Dendritic cell treated with granulocyte-macrophage colony-stimulating factor and Interleukin-4, amounts not matched to agents 40 ng/mL and 50 ng/mL, for 4 days (primary cell): ENCODE measurements around the gene PPIL3.

Experiments
- H3K27ac Mint-ChIP-seq: one replicate; pipeline ENCODE4 v1.8.0; 2022; ENCODE audit warnings: mild to moderate bottlenecking, mixed read lengths
- H3K27me3 Mint-ChIP-seq: one replicate; pipeline ENCODE4 v1.8.0; 2022; ENCODE audit warnings: mild to moderate bottlenecking, mixed read lengths
- H3K36me3 Mint-ChIP-seq: one replicate; pipeline ENCODE4 v1.8.0; 2022; ENCODE audit warnings: low read depth, mixed read lengths
- H3K4me1 Mint-ChIP-seq: one replicate; pipeline ENCODE4 v1.8.0; 2022; ENCODE audit warnings: low read depth, mixed read lengths
- H3K4me3 Mint-ChIP-seq: one replicate; pipeline ENCODE4 v1.8.0; 2022; ENCODE audit warnings: mild to moderate bottlenecking, moderate library complexity, mixed read lengths
- H3K9me3 Mint-ChIP-seq: one replicate; pipeline ENCODE4 v1.8.0; 2022; ENCODE audit warnings: mixed read lengths
- intact Hi-C: fragments of 100-400 bp; cut with micrococcal nuclease; formaldehyde crosslinking; loops from one replicate; pipeline ENCODE4 v1.15.0; 2022

The PPIL3 gene

GRCh38 chr2:200873560-200873959 lies 15.3 kb downstream of the PPIL3 start:
- intact Hi-C loops: no loop called here
- Mint-ChIP-seq H3K36me3 (peaks cover 62% of the 10 kb centered on the region), H3K27me3 (no peaks in the 10 kb centered on the region), H3K9me3 (no peaks in the 10 kb centered on the region), H3K27ac (no peak overlapping the region), H3K4me1 (peaks cover 22% of the 10 kb centered on the region), H3K4me3 (no peak overlapping the region)

DNA sequence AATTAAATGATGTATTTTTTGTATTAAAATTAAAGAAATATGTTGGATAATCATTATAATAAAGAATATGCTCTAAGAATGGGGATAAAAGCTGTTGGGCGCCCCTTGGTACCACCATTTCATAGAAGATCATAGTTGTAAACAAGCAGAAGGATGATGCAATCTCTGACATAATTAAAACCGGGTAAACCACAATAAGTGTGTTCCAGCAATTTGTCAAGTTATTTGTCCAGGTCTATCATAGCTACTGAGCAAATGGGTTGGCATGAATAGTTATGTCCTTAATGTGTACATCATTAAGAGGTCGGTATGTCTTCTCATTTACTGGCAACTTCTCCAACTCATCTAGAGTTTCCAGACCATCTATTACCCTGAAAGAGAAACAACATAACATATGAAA lies 17.7 kb downstream of the PPIL3 start:
- intact Hi-C loops: no loop called here
- no peak overlapping the region for H3K4me3 Mint-ChIP-seq
- H3K27me3 Mint-ChIP-seq: no peaks in the 10 kb centered on the region
- H3K36me3 Mint-ChIP-seq: peaks cover 51% of the 10 kb centered on the region
- H3K9me3 Mint-ChIP-seq: no peaks in the 10 kb centered on the region
- H3K4me1 Mint-ChIP-seq: peaks cover 32% of the 10 kb centered on the region
- H3K27ac Mint-ChIP-seq: no peak overlapping the region

DNA sequence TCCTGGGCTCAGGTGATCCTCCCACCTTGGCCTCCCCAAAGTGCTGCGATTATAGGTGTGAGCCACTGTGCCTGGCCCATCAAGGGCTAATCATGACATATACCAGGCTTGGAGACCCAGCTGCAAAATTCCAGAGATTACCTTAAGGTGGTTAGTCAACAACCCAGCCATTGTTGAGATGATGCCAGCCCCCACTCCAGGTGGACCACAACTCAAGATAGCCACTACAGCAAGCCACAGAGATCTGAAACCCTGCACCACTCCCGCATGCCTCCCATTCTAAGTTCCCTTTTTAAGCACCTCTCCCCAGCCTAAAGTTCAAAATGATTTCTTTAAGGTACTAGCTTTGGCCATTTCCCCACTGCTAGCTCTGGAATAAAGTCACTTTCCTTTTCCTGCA lies 19.9 kb downstream of the PPIL3 start:
- no peaks in the 10 kb centered on the region for H3K27me3 Mint-ChIP-seq
- H3K36me3 Mint-ChIP-seq: peaks cover 35% of the 10 kb centered on the region
- no peak overlapping the region for H3K4me3 Mint-ChIP-seq
- no peaks in the 10 kb centered on the region for H3K9me3 Mint-ChIP-seq
- intact Hi-C loops: no loop called here
- peak overlapping the region; percentile 48 for H3K27ac Mint-ChIP-seq
- H3K4me1 Mint-ChIP-seq: peaks cover 38% of the 10 kb centered on the region

GRCh38 chr2:200864176-200865034 lies 24.5 kb downstream of the PPIL3 start, which contains the start of gene CLK1:
TSS of gene CLK1 (minus strand) at chr2:200864658. CDS start at chr2:200861862, 2,796 bp downstream.
- intact Hi-C loops: loop anchor here (1.0 to 2.0 kb wide), 2 partner anchors 24 to 54 kb away; partner anchors contain the start of gene BZW1
- H3K4me3 Mint-ChIP-seq: peak within 1 kb of the TSS; percentile 100
- no peaks in the 10 kb centered on the region for H3K9me3 Mint-ChIP-seq
- no peaks in the 10 kb centered on the region for H3K27me3 Mint-ChIP-seq
- H3K27ac Mint-ChIP-seq: peak within 1 kb of the TSS; percentile 99
- H3K36me3 Mint-ChIP-seq: peaks cover 48% of the 10 kb centered on the region
- peaks cover 51% of the 10 kb centered on the region for H3K4me1 Mint-ChIP-seq

DNA sequence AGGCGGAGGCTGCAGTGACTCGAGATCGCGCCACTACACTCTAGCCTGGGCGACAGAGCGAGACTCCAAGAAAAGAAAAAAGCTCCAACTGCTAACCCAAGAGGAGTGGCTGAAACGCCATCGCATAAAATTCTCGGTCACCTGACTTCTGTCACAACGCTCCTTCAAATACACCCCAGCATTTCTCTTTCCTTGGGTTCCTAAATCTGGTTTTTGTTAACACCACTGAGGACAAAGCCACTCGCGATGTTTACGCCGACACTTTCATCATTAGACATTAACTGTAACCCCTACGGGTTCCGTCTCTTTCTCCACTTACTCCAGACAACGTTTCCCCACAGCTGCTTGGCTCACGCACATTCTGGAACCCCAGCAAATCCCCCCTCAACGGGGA lies 25.1 kb downstream of the PPIL3 start:
- peaks cover 51% of the 10 kb centered on the region for H3K4me1 Mint-ChIP-seq
- H3K27ac Mint-ChIP-seq: peak overlapping the region; percentile 99
- peaks cover 55% of the 10 kb centered on the region for H3K36me3 Mint-ChIP-seq
- no peaks in the 10 kb centered on the region for H3K9me3 Mint-ChIP-seq
- intact Hi-C loops: loop anchor here (1.0 to 2.0 kb wide), 2 partner anchors 25 to 53 kb away; partner anchors contain the start of gene BZW1
- H3K27me3 Mint-ChIP-seq: no peaks in the 10 kb centered on the region
- H3K4me3 Mint-ChIP-seq: peak overlapping the region; percentile 100

DNA sequence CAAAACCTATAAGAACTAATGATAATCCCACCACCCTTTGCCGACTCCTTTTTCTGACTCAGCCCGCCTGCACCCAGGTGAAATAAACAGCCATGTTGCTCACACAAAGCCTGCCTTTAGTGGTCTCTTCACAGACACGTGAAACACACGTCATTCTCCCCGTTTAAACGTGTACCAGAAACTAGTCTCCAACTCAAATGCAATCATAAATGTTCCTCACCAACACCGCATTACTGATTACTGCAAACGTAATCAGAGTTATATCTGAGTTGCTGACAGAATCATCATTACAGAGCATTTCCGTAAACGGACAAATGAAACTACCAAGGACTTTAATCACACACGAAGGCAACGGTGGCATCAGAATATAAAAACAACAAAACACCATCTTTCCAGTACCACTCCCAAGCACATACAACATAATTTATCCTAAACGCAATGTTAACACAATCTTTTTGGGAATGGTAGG lies 26.3 kb downstream of the PPIL3 start:
- H3K4me3 Mint-ChIP-seq: peak overlapping the region; percentile 100
- peak overlapping the region; percentile 99 for H3K27ac Mint-ChIP-seq
- peaks cover 67% of the 10 kb centered on the region for H3K36me3 Mint-ChIP-seq
- intact Hi-C loops: no loop called here
- no peaks in the 10 kb centered on the region for H3K9me3 Mint-ChIP-seq
- H3K4me1 Mint-ChIP-seq: peaks cover 54% of the 10 kb centered on the region
- no peaks in the 10 kb centered on the region for H3K27me3 Mint-ChIP-seq

- Mint-ChIP-seq H3K4me1 (peaks cover 46% of the 10 kb centered on the region), H3K27ac (peak overlapping the region; percentile 99), H3K9me3 (no peaks in the 10 kb centered on the region), H3K27me3 (no peaks in the 10 kb centered on the region), H3K4me3 (peak overlapping the region; percentile 100), H3K36me3 (peaks cover 76% of the 10 kb centered on the region)
- intact Hi-C loops: no loop called here
These were observed 27.2 kb downstream of the PPIL3 start for GRCh38 chr2:200861617-200862155.

DNA sequence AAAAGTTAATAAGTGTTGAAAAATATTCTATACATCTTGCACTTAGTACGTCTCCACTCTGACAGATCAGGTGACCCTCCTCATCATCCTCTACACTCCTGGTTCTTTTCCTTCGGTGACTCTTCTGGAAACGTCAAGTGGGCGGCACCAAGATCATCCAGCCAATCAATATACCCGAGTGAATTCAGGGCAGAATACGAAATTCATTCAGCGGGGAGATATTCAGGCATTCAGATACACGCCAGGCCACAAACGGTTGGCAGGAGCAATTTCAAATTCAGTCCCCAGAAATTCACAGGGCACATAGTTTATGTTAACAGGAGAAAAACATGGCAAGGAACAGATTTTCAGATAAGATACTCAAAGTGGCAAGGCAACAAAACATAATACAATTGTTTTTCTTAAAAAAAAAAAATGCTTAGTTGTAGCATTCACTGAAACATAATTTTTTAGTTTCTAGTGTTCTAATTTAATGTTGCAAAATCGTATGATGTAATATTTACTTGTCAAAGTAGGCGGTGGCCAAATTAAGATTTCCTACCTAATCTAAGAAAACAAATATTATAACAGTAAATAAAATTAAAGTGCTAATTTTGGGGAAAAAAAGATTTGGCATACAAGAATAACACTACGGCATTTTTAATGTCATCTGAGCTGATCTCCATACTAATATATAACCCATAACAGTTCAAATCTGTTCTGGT lies 28.6 kb downstream of the PPIL3 start:
- Mint-ChIP-seq H3K27me3 (no peaks in the 10 kb centered on the region), H3K27ac (peak overlapping the region; percentile 14), H3K4me1 (peaks cover 44% of the 10 kb centered on the region), H3K4me3 (peak overlapping the region; percentile 67), H3K36me3 (peaks cover 90% of the 10 kb centered on the region), H3K9me3 (no peaks in the 10 kb centered on the region)
- intact Hi-C loops: no loop called here

GRCh38 chr2:200856806-200857205 lies 32.1 kb downstream of the PPIL3 start:
- peaks cover 97% of the 10 kb centered on the region for H3K36me3 Mint-ChIP-seq
- no peaks in the 10 kb centered on the region for H3K9me3 Mint-ChIP-seq
- no peaks in the 10 kb centered on the region for H3K27me3 Mint-ChIP-seq
- no peak overlapping the region for H3K27ac Mint-ChIP-seq
- H3K4me1 Mint-ChIP-seq: peaks cover 38% of the 10 kb centered on the region
- no peak overlapping the region for H3K4me3 Mint-ChIP-seq
- intact Hi-C loops: no loop called here

DNA sequence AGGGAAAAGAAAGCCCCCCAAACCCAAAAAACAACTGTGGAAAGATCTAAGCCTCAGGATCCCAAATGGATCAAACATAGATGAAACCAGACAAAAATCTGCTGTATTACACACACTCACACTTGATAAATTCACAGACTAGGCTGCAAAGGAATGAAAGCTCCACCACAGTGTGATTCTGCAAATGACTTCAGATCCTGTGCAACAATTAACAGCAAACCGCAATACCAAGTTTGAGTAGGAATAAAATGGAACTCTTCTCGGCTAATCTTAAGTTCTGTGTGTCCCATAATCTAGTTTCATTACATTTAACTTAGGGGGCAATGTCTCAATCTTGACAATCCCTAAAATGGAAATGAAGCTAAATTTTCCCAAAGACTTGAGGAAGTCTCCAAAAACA lies 36.3 kb downstream of the PPIL3 start:
- intact Hi-C loops: no loop called here
- peaks cover 75% of the 10 kb centered on the region for H3K36me3 Mint-ChIP-seq
- H3K9me3 Mint-ChIP-seq: no peaks in the 10 kb centered on the region

DNA sequence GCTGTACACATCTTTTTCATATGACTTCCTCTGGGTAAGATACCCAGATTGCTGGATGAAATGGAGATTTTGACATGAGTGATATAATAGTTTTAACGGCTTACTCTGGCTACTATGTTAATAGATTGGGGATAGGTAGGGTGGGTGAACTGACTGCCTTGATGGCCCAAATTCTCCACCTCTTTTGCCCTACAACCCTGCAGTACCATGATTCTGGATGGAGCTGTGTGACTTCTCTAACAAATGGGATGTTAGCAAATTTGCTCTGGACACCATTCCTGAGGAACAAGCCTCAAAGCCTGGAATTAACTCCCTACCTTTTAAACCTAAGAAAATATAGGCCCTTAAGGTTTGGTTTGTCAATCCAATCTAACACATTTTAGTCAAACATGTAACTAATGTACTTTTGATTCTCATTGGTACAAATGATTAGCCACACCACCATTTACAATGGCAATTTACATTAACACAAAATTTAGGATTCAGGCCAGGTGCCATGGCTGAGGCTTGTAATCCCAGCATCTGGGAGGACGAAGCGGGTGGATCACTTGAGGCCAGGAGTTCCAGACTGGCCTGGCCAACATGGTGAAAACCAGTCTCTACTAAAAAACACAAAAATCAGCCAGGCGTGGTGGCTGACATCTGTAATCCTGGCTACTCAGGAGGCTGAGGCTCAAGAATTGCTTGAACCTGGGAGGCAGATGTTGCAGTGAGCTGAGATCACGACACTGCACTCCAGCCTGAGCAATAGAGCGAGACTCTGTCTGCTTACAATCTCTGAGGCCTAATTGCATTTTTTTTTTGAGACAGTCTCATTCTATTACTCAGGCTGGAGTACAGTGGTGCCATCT lies 37.3 kb downstream of the PPIL3 start:
- Mint-ChIP-seq H3K4me1 (peaks cover 6% of the 10 kb centered on the region), H3K9me3 (no peaks in the 10 kb centered on the region), H3K4me3 (no peak overlapping the region), H3K36me3 (peaks cover 65% of the 10 kb centered on the region), H3K27me3 (no peaks in the 10 kb centered on the region), H3K27ac (no peak overlapping the region)
- intact Hi-C loops: no loop called here

More for the DNA sequence above, 36.3 kb downstream of the PPIL3 start:
- Mint-ChIP-seq H3K4me1 (peaks cover 6% of the 10 kb centered on the region), H3K27ac (no peak overlapping the region), H3K27me3 (no peaks in the 10 kb centered on the region), H3K4me3 (no peak overlapping the region)

GRCh38 chr2:200850512-200851256 lies 38.2 kb downstream of the PPIL3 start:
- H3K27ac Mint-ChIP-seq: no peak overlapping the region
- intact Hi-C loops: no loop called here

DNA sequence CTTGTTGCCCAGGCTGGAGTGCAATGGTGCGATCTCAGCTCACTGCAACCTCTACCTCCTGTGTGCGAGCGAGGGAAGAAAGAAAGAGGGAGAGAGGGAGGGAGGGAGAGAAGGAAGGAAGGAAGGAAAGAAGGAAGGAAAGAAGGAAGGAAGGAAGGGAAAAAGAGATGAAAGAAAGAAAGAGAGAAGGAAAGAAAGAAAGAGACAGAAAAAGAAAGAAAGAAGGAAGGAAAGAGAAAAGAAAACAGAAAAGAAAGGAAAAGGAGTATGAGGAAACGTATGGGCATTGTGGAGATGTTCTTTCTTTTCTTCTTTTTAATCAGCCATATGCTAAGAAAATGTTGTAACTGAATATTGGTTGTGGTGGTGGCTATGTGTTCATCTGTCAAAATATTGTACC lies 40.9 kb downstream of the PPIL3 start:
- Mint-ChIP-seq H3K4me1 (peaks cover 6% of the 10 kb centered on the region), H3K27me3 (no peaks in the 10 kb centered on the region), H3K4me3 (no peak overlapping the region), H3K27ac (no peak overlapping the region), H3K9me3 (no peaks in the 10 kb centered on the region), H3K36me3 (peaks cover 28% of the 10 kb centered on the region)
- intact Hi-C loops: no loop called here

More at GRCh38 chr2:200850512-200851256, 38.2 kb downstream of the PPIL3 start:
- H3K4me1 Mint-ChIP-seq: peaks cover 6% of the 10 kb centered on the region
- no peaks in the 10 kb centered on the region for H3K27me3 Mint-ChIP-seq
- no peaks in the 10 kb centered on the region for H3K9me3 Mint-ChIP-seq
- H3K36me3 Mint-ChIP-seq: peaks cover 56% of the 10 kb centered on the region
- no peak overlapping the region for H3K4me3 Mint-ChIP-seq
